Smooth muscle cell (in vitro differentiated cells): ENCODE measurements around the gene POU5F2. TPM values are rescaled to one million over a fixed set of nuclear protein-coding genes. Genes with fewer than 3 reads are reported as not detected.

Source experiments
- DNase-seq: peaks from one replicate; lab custom pipeline; 2025; ENCODE audit not compliant: unreplicated experiment; lab: John Stamatoyannopoulos, UW
- H2AFZ ChIP-seq: fragments of 200-600 bp; sonication (generic); 2 replicates; pipeline ENCODE4 v1.6.0; 2016; ENCODE audit warnings: antibody characterized with exemption, low read depth, mild to moderate bottlenecking
- H3F3A ChIP-seq: fragments of 200-600 bp; sonication (generic); 2 replicates; pipeline ENCODE4 v1.6.0; 2017; ENCODE audit warnings: antibody characterized with exemption, low read depth
- H3K27ac ChIP-seq: fragments of 200-600 bp; sonication (generic); 2 replicates; pipeline ENCODE4 v1.5.1; 2016; ENCODE audit warnings: low read depth, mild to moderate bottlenecking
- H3K27me3 ChIP-seq: fragments of 200-600 bp; sonication (generic); 2 replicates; pipeline ENCODE4 v1.6.1; 2016; ENCODE audit warnings: low read depth, mild to moderate bottlenecking
- H3K36me3 ChIP-seq: fragments of 200-600 bp; sonication (generic); 2 replicates; pipeline ENCODE4 v1.5.1; 2016; ENCODE audit warnings: low read depth
- H3K4me1 ChIP-seq: fragments of 200-600 bp; sonication (generic); 2 replicates; pipeline ENCODE4 v1.5.1; 2016; ENCODE audit warnings: low read depth
- H3K4me2 ChIP-seq: fragments of 200-600 bp; sonication (generic); 2 replicates; pipeline ENCODE4 v1.6.0; 2016; ENCODE audit warnings: mild to moderate bottlenecking
- H3K4me3 ChIP-seq: fragments of 200-600 bp; sonication (generic); 2 replicates; pipeline ENCODE4 v1.5.1; 2016; ENCODE audit warnings: mild to moderate bottlenecking
- H3K79me2 ChIP-seq: fragments of 200-600 bp; sonication (generic); 2 replicates; pipeline ENCODE4 v1.6.0; 2016; ENCODE audit warnings: low read depth, mild to moderate bottlenecking
- H3K9ac ChIP-seq: fragments of 200-600 bp; sonication (generic); 2 replicates; pipeline ENCODE4 v1.6.0; 2016; ENCODE audit warnings: low read depth
- H3K9me3 ChIP-seq: fragments of 200-600 bp; sonication (generic); replicated peaks from 2 replicates; pipeline ENCODE4 v1.5.1; 2016; ENCODE audit warnings: low read depth
- H4K20me1 ChIP-seq: fragments of 200-600 bp; sonication (generic); 2 replicates; pipeline ENCODE4 v1.6.0; 2016; ENCODE audit warnings: low read depth
- CTCF ChIP-seq: fragments of 200-600 bp; sonication (generic); IDR thresholded peaks from 2 replicates; pipeline ENCODE4 v1.5.1; 2017; ENCODE audit warnings: borderline replicate concordance, mild to moderate bottlenecking, antibody characterized with exemption; ENCODE audit not compliant: insufficient read depth, poor library complexity, severe bottlenecking
- WGBS: methylation state at CpG from one replicate; pipeline ENCODE4 v1.1.7; 2016; ENCODE audit warnings: low lambda C conversion rate; 5-methylcytosine and 5-hydroxymethylcytosine counted together
- polyA plus RNA-seq: library from polyadenylated mRNA; unstranded; fragments of >200 nt; fragmentation: Nextera tagmentation; extraction: Ambion mirVana; gene quantifications from 2 replicates; pipeline ENCODE4 v1.2.1, GENCODE V29; 2016
- total RNA-seq: library from RNA; depleted of rRNA; stranded (reverse); fragments of >200 nt; gene quantifications from 2 replicates; pipeline ENCODE4 v1.2.3, GENCODE V29; 2014

Gene POU5F2
- total and polyA plus RNA-seq, 2 experiments from 2014 or later, result 0.11 to 0.45 TPM

- no peak for TF ChIP-seq CTCF
- no peak overlapping the region for H3K4me3 ChIP-seq
- H3K4me1 ChIP-seq, result peaks cover 6% of the 10 kb centered on the region
- 75% methylated on average over 1 of the region's 1 CpG for WGBS
- H4K20me1 ChIP-seq, result no peaks in the 10 kb centered on the region
- H3K27me3 ChIP-seq, result no peaks in the 10 kb centered on the region
- no peaks in the 10 kb centered on the region for H3K36me3 ChIP-seq
- H3K9me3 ChIP-seq, result no peaks in the 10 kb centered on the region
- DNase-seq, result no peak
- no peak overlapping the region for H2AFZ ChIP-seq
- no peaks in the 10 kb centered on the region for H3K79me2 ChIP-seq
- no peak overlapping the region for H3K4me2 ChIP-seq
- H3F3A ChIP-seq, result no peaks in the 10 kb centered on the region
- no peak overlapping the region for H3K9ac ChIP-seq
- no peak overlapping the region for H3K27ac ChIP-seq
Observed at GRCh38 chr5:93787598-93787997, 46.2 kb upstream of the POU5F2 start.

GRCh38 chr5:93785475-93785874, 44.1 kb upstream of the POU5F2 start:
- 93% methylated on average over 2 of the region's 2 CpGs for WGBS
- H4K20me1 ChIP-seq, result no peaks in the 10 kb centered on the region
- H3K9me3 ChIP-seq, result no peaks in the 10 kb centered on the region
- H3K4me2 ChIP-seq, result no peak overlapping the region
- H3K4me3 ChIP-seq, result no peak overlapping the region
- no peak overlapping the region for H2AFZ ChIP-seq
- no peaks in the 10 kb centered on the region for H3F3A ChIP-seq
- peaks cover 6% of the 10 kb centered on the region for H3K4me1 ChIP-seq
- DNase-seq, result no peak
- H3K27ac ChIP-seq, result no peak overlapping the region
- H3K36me3 ChIP-seq, result no peaks in the 10 kb centered on the region
- H3K27me3 ChIP-seq, result no peaks in the 10 kb centered on the region
- H3K79me2 ChIP-seq, result no peaks in the 10 kb centered on the region
- H3K9ac ChIP-seq, result no peak overlapping the region
- TF ChIP-seq CTCF, result no peak

- no peak for TF ChIP-seq CTCF
- no peaks in the 10 kb centered on the region for H3K79me2 ChIP-seq
- H4K20me1 ChIP-seq, result no peaks in the 10 kb centered on the region
- H3F3A ChIP-seq, result no peaks in the 10 kb centered on the region
- no peak overlapping the region for H3K4me2 ChIP-seq
- no peak overlapping the region for H3K4me3 ChIP-seq
- DNase-seq, result no peak
- H3K36me3 ChIP-seq, result no peaks in the 10 kb centered on the region
- WGBS, result 100% methylated on average over 1 of the region's 1 CpG
- H3K4me1 ChIP-seq, result peaks cover 6% of the 10 kb centered on the region
- H3K9ac ChIP-seq, result no peak overlapping the region
- H3K9me3 ChIP-seq, result no peaks in the 10 kb centered on the region
- H2AFZ ChIP-seq, result no peak overlapping the region
- no peak overlapping the region for H3K27ac ChIP-seq
- H3K27me3 ChIP-seq, result no peaks in the 10 kb centered on the region
Observed at GRCh38 chr5:93782978-93783377, 41.6 kb upstream of the POU5F2 start.

DNA sequence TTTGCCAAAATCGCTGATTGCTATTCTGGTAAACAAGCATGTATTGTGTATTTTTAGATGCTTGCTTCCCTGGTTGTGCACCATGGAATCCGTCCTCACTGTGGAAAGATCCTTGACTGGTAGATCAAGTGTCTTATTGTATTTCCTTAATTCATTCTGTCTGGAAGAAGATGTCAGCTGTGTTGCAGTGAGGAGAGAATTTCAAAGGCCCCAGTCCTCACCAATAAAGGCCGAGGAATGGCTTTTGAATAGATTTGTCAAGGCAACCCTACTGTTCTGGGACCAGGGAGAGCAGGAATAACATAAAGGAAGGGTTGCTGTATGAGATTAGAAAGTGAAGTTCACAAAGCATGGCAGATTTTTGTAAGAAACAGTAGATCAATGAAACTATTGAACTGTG, 36.2 kb upstream of the POU5F2 start:
- Histone ChIP-seq H2AFZ (no peak overlapping the region), H3K4me1 (no peaks in the 10 kb centered on the region), H3K27ac (no peak overlapping the region), H3K4me2 (no peak overlapping the region), H3K9ac (no peak overlapping the region), H3K79me2 (no peaks in the 10 kb centered on the region), H3K27me3 (no peaks in the 10 kb centered on the region), H3K4me3 (no peak overlapping the region), H3F3A (no peaks in the 10 kb centered on the region), H3K36me3 (no peaks in the 10 kb centered on the region), H4K20me1 (no peaks in the 10 kb centered on the region), H3K9me3 (peaks cover 3% of the 10 kb centered on the region)
- TF ChIP-seq CTCF, result no peak
- WGBS, result 95% methylated on average over 3 of the region's 3 CpGs
- no peak for DNase-seq
